ENCODE data around the gene TAS2R40.
A peak's percentile ranks its signal among the peaks of the same experiment; 100 is the strongest.

Gene TAS2R40

DNA sequence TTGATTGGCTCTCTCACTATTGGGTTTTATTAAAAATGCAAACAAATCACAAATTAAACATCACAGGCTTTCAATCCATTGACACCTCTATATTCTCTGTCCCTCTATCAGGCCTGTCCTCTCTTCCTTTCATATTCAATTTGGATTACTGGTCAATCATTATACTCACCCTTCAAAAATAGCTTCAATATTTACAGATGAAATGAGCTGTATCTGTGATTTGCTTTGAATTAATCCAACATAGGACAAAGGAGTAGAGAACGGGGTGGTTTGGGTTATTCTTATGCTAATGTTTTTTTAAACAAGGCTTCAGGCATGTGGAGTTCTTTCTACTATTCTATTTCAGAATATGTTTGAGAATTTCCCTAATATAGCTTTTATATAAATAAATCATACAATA lies 36.3 kb upstream of the TAS2R40 start:
- TF ChIP-seq, protein P1, sequence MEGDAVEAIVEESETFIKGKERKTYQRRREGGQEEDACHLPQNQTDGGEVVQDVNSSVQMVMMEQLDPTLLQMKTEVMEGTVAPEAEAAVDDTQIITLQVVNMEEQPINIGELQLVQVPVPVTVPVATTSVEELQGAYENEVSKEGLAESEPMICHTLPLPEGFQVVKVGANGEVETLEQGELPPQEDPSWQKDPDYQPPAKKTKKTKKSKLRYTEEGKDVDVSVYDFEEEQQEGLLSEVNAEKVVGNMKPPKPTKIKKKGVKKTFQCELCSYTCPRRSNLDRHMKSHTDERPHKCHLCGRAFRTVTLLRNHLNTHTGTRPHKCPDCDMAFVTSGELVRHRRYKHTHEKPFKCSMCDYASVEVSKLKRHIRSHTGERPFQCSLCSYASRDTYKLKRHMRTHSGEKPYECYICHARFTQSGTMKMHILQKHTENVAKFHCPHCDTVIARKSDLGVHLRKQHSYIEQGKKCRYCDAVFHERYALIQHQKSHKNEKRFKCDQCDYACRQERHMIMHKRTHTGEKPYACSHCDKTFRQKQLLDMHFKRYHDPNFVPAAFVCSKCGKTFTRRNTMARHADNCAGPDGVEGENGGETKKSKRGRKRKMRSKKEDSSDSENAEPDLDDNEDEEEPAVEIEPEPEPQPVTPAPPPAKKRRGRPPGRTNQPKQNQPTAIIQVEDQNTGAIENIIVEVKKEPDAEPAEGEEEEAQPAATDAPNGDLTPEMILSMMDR (IDR thresholded peaks at IDR 0.05; ENCODE audit: low read depth, low read length) = no peak
- no peak for DNase-seq (ENCODE audit: low read depth in 2 of 2)
- H3K4me3 ChIP-seq (replicated peaks in 1 of 2; ENCODE audit: low read depth in 2 of 2, low read length in 2 of 2) = no peak overlapping the region

DNA sequence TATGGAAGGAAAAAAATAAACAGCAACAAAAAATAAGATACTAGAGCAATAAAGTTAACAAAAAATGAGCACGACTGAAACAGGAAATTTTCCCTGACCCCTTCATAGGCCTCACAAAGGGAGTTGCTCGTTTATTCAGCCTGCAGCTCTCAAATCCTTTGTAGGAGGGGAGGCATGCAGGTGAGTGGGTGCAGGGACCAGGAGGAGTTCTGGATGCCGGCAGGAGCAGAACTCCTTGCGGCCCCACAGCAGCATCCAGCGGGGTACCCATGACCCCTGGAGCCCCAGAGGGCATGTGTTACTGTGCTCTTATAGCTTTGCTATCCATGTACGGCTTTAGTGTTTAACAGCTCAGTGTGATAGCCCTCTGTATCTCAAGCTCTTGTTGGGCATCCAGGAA lies 32.8 kb upstream of the TAS2R40 start:
- DNase-seq (ENCODE audit: low read depth in 2 of 2) = no peak
- TF ChIP-seq, protein P1 (IDR thresholded peaks at IDR 0.05; ENCODE audit: low read depth, low read length) = no peak
- no peak overlapping the region for H3K4me3 ChIP-seq (replicated peaks in 1 of 2; ENCODE audit: low read depth in 2 of 2, low read length in 2 of 2)

DNA sequence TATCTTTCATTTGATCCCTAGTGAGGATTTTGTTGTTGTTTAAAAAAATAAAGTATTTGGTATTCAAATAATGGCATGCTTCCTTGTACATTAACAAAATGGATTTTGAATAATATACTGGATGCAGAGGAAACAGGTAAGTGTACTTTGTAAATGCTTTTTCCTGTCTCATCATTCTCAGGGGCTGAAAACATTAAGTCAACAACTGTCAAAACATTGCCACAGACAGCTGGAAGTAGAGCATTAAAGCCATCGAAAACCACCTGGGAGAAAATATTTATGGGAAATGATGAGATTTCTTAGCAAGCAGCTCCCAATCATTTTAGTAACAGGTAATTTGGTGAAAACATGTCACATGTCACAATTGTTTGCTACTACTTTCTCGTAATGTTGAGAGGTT lies 28.0 kb upstream of the TAS2R40 start:
- H3K4me3 ChIP-seq (replicated peaks in 1 of 2; ENCODE audit: low read depth in 2 of 2, low read length in 2 of 2) = no peak overlapping the region
- no peak for DNase-seq (ENCODE audit: low read depth in 2 of 2)
- TF ChIP-seq, protein P1 (IDR thresholded peaks at IDR 0.05; ENCODE audit: low read depth, low read length) = no peak

DNA sequence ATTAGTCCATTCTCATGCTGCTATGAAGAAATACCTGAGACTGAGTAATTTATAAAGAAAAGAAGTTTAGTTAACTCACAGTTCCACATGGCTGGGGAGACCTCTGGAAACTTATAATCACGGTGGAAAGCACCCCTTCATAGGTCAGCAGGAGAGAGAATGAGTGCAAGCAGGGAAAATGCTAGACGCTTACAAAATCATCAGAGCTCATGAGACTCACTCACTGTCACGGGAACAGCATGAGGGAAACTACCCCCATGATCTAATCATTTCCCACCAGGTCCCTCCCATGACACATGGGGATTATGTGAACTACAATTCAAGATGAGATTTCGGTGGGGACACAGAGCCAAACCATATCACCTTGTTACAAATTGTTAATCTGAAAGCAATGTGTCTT lies 22.8 kb upstream of the TAS2R40 start:
- no peak overlapping the region for H3K4me3 ChIP-seq (replicated peaks in 1 of 2; ENCODE audit: low read depth in 2 of 2, low read length in 2 of 2)
- TF ChIP-seq, protein P1 (IDR thresholded peaks at IDR 0.05; ENCODE audit: low read depth, low read length) = no peak
- peak in 1 of 2 donors; percentile 10 for DNase-seq (ENCODE audit: low read depth in 2 of 2)

DNA sequence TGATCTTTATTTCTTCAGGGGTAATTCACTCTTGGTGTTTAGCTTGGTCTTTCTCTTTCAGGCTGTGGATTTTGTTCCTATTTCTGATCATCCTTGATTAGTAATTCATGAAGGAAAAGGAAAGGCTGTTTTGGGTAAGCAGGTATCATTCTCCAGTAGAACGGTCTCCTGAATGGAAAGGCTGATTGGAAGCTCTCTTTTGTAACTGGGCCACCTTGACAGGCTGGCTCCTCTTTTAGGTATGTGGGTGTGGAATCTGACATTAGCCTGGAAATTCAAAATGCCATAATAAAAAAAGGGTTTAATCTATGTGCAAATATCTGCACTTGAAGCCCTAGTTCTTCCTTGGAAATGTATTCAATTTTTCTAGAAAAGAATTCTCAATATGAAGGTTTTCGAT lies 19.7 kb upstream of the TAS2R40 start:
- TF ChIP-seq, protein P1 (IDR thresholded peaks at IDR 0.05; ENCODE audit: low read depth, low read length) = no peak
- DNase-seq (ENCODE audit: low read depth in 2 of 2) = no peak

DNA sequence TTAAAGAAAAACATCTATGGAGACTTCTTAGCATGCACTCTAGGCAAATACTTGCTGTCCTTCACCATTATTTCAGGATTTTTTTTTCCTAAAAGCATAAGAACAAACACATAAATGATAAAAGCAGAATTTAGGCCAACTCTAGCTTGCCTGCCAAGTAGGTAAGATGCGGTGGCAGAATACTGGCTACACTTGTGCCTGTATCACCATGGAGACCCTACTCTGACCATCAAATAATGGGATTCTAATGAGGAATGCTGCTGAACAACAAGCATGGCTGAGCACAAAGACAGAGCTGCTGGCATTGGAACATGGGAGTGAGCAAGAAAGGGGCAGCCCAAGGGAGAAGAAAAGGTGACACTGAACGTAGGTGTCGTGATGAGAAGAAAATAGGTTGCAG lies 18.5 kb upstream of the TAS2R40 start:
- TF ChIP-seq, protein P1 (IDR thresholded peaks at IDR 0.05; ENCODE audit: low read depth, low read length) = no peak
- H3K4me3 ChIP-seq (replicated peaks in 1 of 2; ENCODE audit: low read depth in 2 of 2, low read length in 2 of 2) = no peak overlapping the region

More for the DNA sequence above, 19.7 kb upstream of the TAS2R40 start:
- H3K4me3 ChIP-seq (replicated peaks in 1 of 2; ENCODE audit: low read depth in 2 of 2, low read length in 2 of 2) = no peak overlapping the region

DNA sequence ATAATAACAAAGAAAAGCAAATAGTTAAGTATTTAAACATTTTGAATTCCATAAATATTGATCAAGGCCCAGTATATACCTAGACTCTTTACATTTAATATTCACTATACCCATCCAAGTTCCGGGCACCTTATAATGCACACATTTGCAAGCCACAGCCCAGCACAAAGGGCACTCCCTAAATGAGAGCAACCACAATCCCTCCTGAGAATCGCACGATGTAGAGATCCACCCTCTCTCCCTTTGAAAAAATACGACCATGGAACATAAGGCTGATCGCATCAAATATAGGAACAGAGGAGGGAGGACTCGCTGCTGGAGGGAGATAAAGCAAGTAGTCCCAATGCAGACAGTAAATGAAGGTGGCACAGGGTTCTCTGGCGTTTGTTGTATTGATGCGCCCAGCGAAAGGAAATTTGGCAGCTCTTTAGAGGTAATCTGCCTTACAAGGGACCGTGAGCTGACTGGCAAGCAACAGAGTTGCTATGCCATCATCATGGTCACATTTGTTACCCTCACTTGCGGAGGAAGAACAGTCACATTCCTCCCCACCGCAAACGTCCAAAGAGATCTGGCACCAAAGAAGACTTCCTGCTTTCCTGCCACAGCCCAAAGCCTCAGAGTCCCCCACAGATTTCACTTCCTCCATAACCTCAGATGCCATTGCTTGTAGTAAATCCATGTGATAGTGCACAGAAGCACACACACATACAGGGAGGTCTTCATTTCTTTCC lies 16.1 kb upstream of the TAS2R40 start:
- no peak for DNase-seq (ENCODE audit: low read depth in 2 of 2)
- no peak overlapping the region for H3K4me3 ChIP-seq (replicated peaks in 1 of 2; ENCODE audit: low read depth in 2 of 2, low read length in 2 of 2)
- TF ChIP-seq, protein P1 (IDR thresholded peaks at IDR 0.05; ENCODE audit: low read depth, low read length) = no peak

More for the DNA sequence above, 18.5 kb upstream of the TAS2R40 start:
- no peak for DNase-seq (ENCODE audit: low read depth in 2 of 2)

Measured in cardiac fibroblast (primary cell).